NT2/D1 (cell line): ENCODE data around the gene CD300LD.

Experiments
- SUZ12 ChIP-seq: IDR thresholded peaks from 2 replicates; pipeline ENCODE4 v1.6.1; 2011; ENCODE audit not compliant: insufficient read length, insufficient read depth; ENCODE audit errors: extremely low read depth
- YY1 ChIP-seq: IDR thresholded peaks from 2 replicates; pipeline ENCODE4 v1.6.1; 2011; ENCODE audit not compliant: insufficient read length, insufficient read depth
- ZNF274 ChIP-seq: IDR thresholded peaks from 2 replicates; pipeline ENCODE4 v1.6.1; 2011; ENCODE audit warnings: mild to moderate bottlenecking, low read depth, low read length

DNA sequence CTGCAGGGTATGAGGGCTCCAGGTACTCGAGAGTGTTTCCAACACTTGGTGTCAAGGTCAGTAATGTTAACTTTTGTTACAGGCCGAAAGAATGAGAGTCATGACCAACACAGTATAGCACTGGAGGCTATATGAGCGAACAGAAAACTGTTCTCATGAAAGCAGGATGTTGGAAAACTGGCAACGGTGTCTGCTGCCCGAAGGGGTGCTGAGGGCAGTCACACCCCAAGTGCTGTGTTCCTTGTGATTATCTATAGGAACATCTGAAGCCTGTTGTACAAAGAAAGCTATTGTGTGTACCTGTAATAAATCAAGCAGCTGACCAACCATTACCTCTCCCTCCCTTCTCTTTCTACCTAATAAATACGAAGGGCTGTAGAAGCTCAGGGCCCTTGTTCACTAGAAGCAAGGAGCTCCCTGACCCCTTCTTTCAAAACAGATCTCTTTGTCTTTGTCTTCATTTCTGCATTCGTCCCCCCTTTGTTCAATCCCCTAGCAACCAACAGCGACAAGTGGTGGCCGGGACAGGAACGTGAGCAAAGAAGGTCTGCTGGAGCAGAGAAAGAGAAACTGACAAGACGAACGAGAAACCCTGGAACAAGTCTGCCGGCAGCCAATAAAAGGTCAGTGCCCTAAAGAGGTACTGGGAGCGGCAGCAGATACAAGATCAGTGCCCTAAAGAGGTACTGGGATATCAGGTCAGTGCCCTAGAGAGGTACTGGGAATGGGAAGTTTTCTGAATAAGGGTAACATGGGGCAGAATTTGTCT is 7.6 kb downstream of the CD300LD start:
- TF ChIP-seq ZNF274 (no peak), YY1 (no peak), SUZ12 (no peak)
